HEK293T (cell line): Measurements from ENCODE around the gene C1orf198.

ENCODE experiments used
- CTCF ChIA-PET: fragments of 350-600 bp; formaldehyde crosslinking; extraction: SDS; loops from one replicate; lab custom pipeline; 2021; ENCODE audit warnings: antibody characterized with exemption, inconsistent platforms; lab: Yijun Ruan, JAX
- POLR2A ChIA-PET: fragments of 350-600 bp; formaldehyde crosslinking; extraction: SDS; loops from one replicate; lab custom pipeline; 2020; ENCODE audit warnings: antibody characterized with exemption, inconsistent platforms; lab: Yijun Ruan, JAX
- DNase-seq: peaks from one replicate; pipeline ENCODE4 v3.0.0; 2012; ENCODE audit warnings: mixed read lengths; ENCODE audit errors: extremely low spot score
- ARNT ChIP-seq: fragments of 450-650 bp; IDR thresholded peaks from 2 replicates; pipeline ENCODE4 v1.6.1; 2017; ENCODE audit warnings: mild to moderate bottlenecking
- BHLHE40 ChIP-seq: fragments of 450-650 bp; IDR thresholded peaks from 2 replicates; pipeline ENCODE4 v1.6.1; 2016; ENCODE audit warnings: mild to moderate bottlenecking, moderate library complexity, borderline replicate concordance
- CTBP1 ChIP-seq: fragments of 450-650 bp; IDR thresholded peaks from 2 replicates; pipeline ENCODE4 v1.6.1; 2016; ENCODE audit warnings: borderline replicate concordance
- ELF4 ChIP-seq: fragments of 450-650 bp; IDR thresholded peaks from 2 replicates; pipeline ENCODE4 v1.6.1; 2017; ENCODE audit warnings: antibody characterized with exemption
- FOXA1 ChIP-seq: fragments of 450-650 bp; IDR thresholded peaks from 2 replicates; pipeline ENCODE4 v1.6.1; 2016; ENCODE audit warnings: mild to moderate bottlenecking
- FOXK2 ChIP-seq: fragments of 450-650 bp; IDR thresholded peaks from 2 replicates; pipeline ENCODE4 v1.6.1; 2016; ENCODE audit warnings: mild to moderate bottlenecking
- FOXM1 ChIP-seq: fragments of 450-650 bp; IDR thresholded peaks from 2 replicates; pipeline ENCODE4 v1.6.1; 2017; ENCODE audit warnings: mild to moderate bottlenecking, borderline replicate concordance
- HDGF ChIP-seq: fragments of 450-650 bp; IDR thresholded peaks from 2 replicates; pipeline ENCODE4 v1.6.1; 2017; ENCODE audit warnings: antibody characterized with exemption, borderline replicate concordance
- L3MBTL2 ChIP-seq: fragments of 450-650 bp; conservative IDR thresholded peaks from 2 replicates; pipeline ENCODE4 v1.6.1; 2016; ENCODE audit warnings: mild to moderate bottlenecking
- LEF1 ChIP-seq: fragments of 450-650 bp; IDR thresholded peaks from 2 replicates; pipeline ENCODE4 v1.6.1; 2017; ENCODE audit warnings: mild to moderate bottlenecking, borderline replicate concordance
- NFRKB ChIP-seq: fragments of 450-650 bp; IDR thresholded peaks from 2 replicates; pipeline ENCODE4 v1.6.1; 2016; ENCODE audit warnings: mild to moderate bottlenecking, moderate library complexity
- PKNOX1 ChIP-seq: fragments of 450-650 bp; IDR thresholded peaks from 2 replicates; pipeline ENCODE4 v1.6.1; 2016
- SP1 ChIP-seq: fragments of 450-650 bp; IDR thresholded peaks from 2 replicates; pipeline ENCODE4 v1.6.1; 2017
- SUZ12 ChIP-seq: fragments of 450-650 bp; IDR thresholded peaks from 2 replicates; pipeline ENCODE4 v1.6.1; 2016; ENCODE audit warnings: mild to moderate bottlenecking
- TARDBP ChIP-seq: fragments of 450-650 bp; IDR thresholded peaks from 2 replicates; pipeline ENCODE4 v1.6.1; 2016
- ZNF384 ChIP-seq: fragments of 450-650 bp; IDR thresholded peaks from 2 replicates; pipeline ENCODE4 v1.6.1; 2016

Gene C1orf198

GRCh38 chr1:230855886-230856285, 12.4 kb downstream of the C1orf198 start:
- no peak for DNase-seq
- CTCF ChIA-PET: no interaction called here
- POLR2A ChIA-PET: no interaction called here
- no peak for TF ChIP-seq HDGF
- TF ChIP-seq ZNF384: no peak
- no peak for TF ChIP-seq ELF4
- no peak for TF ChIP-seq TARDBP
- TF ChIP-seq ARNT: no peak
- no peak for TF ChIP-seq FOXA1
- no peak for TF ChIP-seq SUZ12
- TF ChIP-seq L3MBTL2: no peak
- TF ChIP-seq PKNOX1: no peak
- no peak for TF ChIP-seq NFRKB
- TF ChIP-seq FOXK2: no peak
- TF ChIP-seq FOXM1: no peak
- no peak for TF ChIP-seq SP1
- no peak for TF ChIP-seq CTBP1
- no peak for TF ChIP-seq BHLHE40
- no peak for TF ChIP-seq LEF1

- CTCF ChIA-PET: interaction anchor here (0.6 kb wide), 1 partner anchor 540 kb away, joined by 5 read pairs; no protein-coding TSS in a partner anchor
Measured at GRCh38 chr1:230854423-230854822, 13.9 kb downstream of the C1orf198 start.

GRCh38 chr1:230853731-230854130, 14.6 kb downstream of the C1orf198 start:
- DNase-seq: no peak
- ChIA-PET POLR2A (no interaction called here), CTCF (no interaction called here)
- TF ChIP-seq NFRKB (no peak), FOXK2 (no peak), LEF1 (no peak), BHLHE40 (no peak), ARNT (no peak), HDGF (no peak), SUZ12 (no peak), FOXM1 (no peak), FOXA1 (no peak), ELF4 (no peak), PKNOX1 (no peak), TARDBP (no peak), L3MBTL2 (no peak), SP1 (no peak), CTBP1 (no peak), ZNF384 (no peak)

More at GRCh38 chr1:230854423-230854822, 13.9 kb downstream of the C1orf198 start:
- POLR2A ChIA-PET: no interaction called here
- no peak for TF ChIP-seq TARDBP
- no peak for TF ChIP-seq L3MBTL2
- no peak for TF ChIP-seq HDGF
- TF ChIP-seq SP1: no peak
- no peak for TF ChIP-seq FOXK2
- no peak for TF ChIP-seq ARNT
- no peak for TF ChIP-seq SUZ12
- no peak for TF ChIP-seq FOXA1
- TF ChIP-seq LEF1: no peak
- no peak for TF ChIP-seq FOXM1
- DNase-seq: no peak

GRCh38 chr1:230852959-230853358, 15.4 kb downstream of the C1orf198 start:
- TF ChIP-seq ZNF384: no peak
- no peak for TF ChIP-seq HDGF
- no peak for TF ChIP-seq NFRKB
- TF ChIP-seq FOXA1: no peak
- no peak for TF ChIP-seq ARNT
- TF ChIP-seq BHLHE40: no peak
- no peak for TF ChIP-seq FOXM1
- TF ChIP-seq FOXK2: no peak
- TF ChIP-seq TARDBP: no peak
- TF ChIP-seq CTBP1: no peak
- TF ChIP-seq L3MBTL2: no peak
- no peak for TF ChIP-seq ELF4
- TF ChIP-seq SUZ12: no peak
- TF ChIP-seq PKNOX1: no peak
- no peak for TF ChIP-seq SP1
- ChIA-PET CTCF (no interaction called here), POLR2A (no interaction called here)
- no peak for DNase-seq

GRCh38 chr1:230851291-230851691, 17.0 kb downstream of the C1orf198 start:
- POLR2A ChIA-PET: no interaction called here
- CTCF ChIA-PET: no interaction called here
- DNase-seq: no peak
- TF ChIP-seq SP1: no peak
- TF ChIP-seq HDGF: no peak
- no peak for TF ChIP-seq CTBP1
- TF ChIP-seq SUZ12: no peak
- TF ChIP-seq FOXA1: no peak
- no peak for TF ChIP-seq TARDBP
- TF ChIP-seq LEF1: no peak
- no peak for TF ChIP-seq FOXK2
- no peak for TF ChIP-seq FOXM1
- no peak for TF ChIP-seq PKNOX1
- TF ChIP-seq NFRKB: no peak
- TF ChIP-seq BHLHE40: no peak
- no peak for TF ChIP-seq L3MBTL2
- no peak for TF ChIP-seq ELF4
- no peak for TF ChIP-seq ZNF384
- TF ChIP-seq ARNT: no peak
